GM12878 (cell line): ENCODE measurements around the gene RALGAPA2. TPM values are rescaled to one million over a fixed set of nuclear protein-coding genes. Genes with fewer than 3 reads are reported as not detected.

Source experiments
- ATAC-seq: fragments of 200-7000 bp; cut with Tn5 transposase; 3 replicates; pipeline ENCODE4 v1.9.1; 2020; ENCODE audit warnings: mild to moderate bottlenecking, moderate library complexity
- BruUV-seq: library from RNA; stranded (reverse); fragments of 400-500 nt; replicated peaks from 2 replicates; lab custom pipeline; 2021; lab: Mats Ljungman, UMichigan
- CTCF ChIA-PET: fragments of 300-600 bp; sonication (Branson Sonifier 250); formaldehyde crosslinking; extraction: SDS; loops from one replicate; lab custom pipeline; 2021; ENCODE audit warnings: inconsistent platforms; lab: Yijun Ruan, JAX
- POLR2A ChIA-PET: fragments of 350-600 bp; formaldehyde crosslinking; extraction: SDS; loops from one replicate; lab custom pipeline; 2021; ENCODE audit warnings: inconsistent platforms; lab: Charles Lee
- RAD21 ChIA-PET: fragments of 300-600 bp; sonication (Branson Sonifier 250); formaldehyde crosslinking; loops from one replicate; lab custom pipeline; 2023; ENCODE audit warnings: antibody characterized with exemption; ENCODE audit not compliant: unreplicated experiment; lab: Charles Lee
- SMC1A ChIA-PET: fragments of 300-600 bp; sonication (Branson Sonifier 250); formaldehyde crosslinking; loops from one replicate; lab custom pipeline; 2023; ENCODE audit not compliant: unreplicated experiment, uncharacterized antibody; lab: Charles Lee
- DNase-seq: peaks from one replicate; pipeline ENCODE4 v3.0.0-alpha.2; 2011; ENCODE audit warnings: low read depth, low spot score
- FAIRE-seq: peaks from 3 replicates; lab custom pipeline; 2011; peaks lifted over from hg19 to GRCh38; lab: Jason Lieb, UNC
- H2AFZ ChIP-seq: 2 replicates; pipeline ENCODE4 v1.6.0; 2011; ENCODE audit warnings: low read depth, low read length, control low read depth; ENCODE audit not compliant: control insufficient read depth
- H3K27ac ChIP-seq: 2 replicates; pipeline ENCODE4 v1.5.1; 2011; ENCODE audit warnings: control low read depth; ENCODE audit not compliant: control insufficient read depth, insufficient read depth
- H3K27me3 ChIP-seq, 2 experiments: replicated peaks in 1 of 2; 2 replicates each; pipeline versions ENCODE4 v1.6.0 to v1.6.1; 2011; ENCODE audit warnings: low read length in 1 of 2; ENCODE audit not compliant: control insufficient read depth in 2 of 2, insufficient read depth in 2 of 2
- H3K36me3 ChIP-seq, 2 experiments: 2 replicates each; pipeline ENCODE4 v1.5.1; 2011; ENCODE audit warnings: low read length in 1 of 2; ENCODE audit not compliant: control insufficient read depth in 2 of 2, insufficient read depth in 2 of 2
- H3K4me1 ChIP-seq: 2 replicates; pipeline ENCODE4 v1.6.1; 2011; ENCODE audit warnings: mild to moderate bottlenecking, low read length, moderate library complexity, mixed read lengths; ENCODE audit not compliant: control insufficient read depth, insufficient read depth
- H3K4me2 ChIP-seq: 2 replicates; pipeline ENCODE4 v1.6.0; 2011; ENCODE audit warnings: control low read depth; ENCODE audit not compliant: control insufficient read depth, insufficient read depth
- H3K4me3 ChIP-seq: fragments of 200-600 bp; sonication (generic); 2 replicates; pipeline ENCODE4 v1.5.1; 2016
- H3K79me2 ChIP-seq: 2 replicates; pipeline ENCODE4 v1.6.0; 2011; ENCODE audit warnings: low read length; ENCODE audit not compliant: control insufficient read depth, insufficient read depth
- H3K9ac ChIP-seq: 2 replicates; pipeline ENCODE4 v1.8.0; 2011; ENCODE audit warnings: low read length, control low read depth, mixed read lengths; ENCODE audit not compliant: control insufficient read depth, insufficient read depth
- H3K9me3 ChIP-seq: replicated peaks from 3 replicates; pipeline ENCODE4 v1.5.1; 2011; ENCODE audit warnings: mild to moderate bottlenecking, low read length; ENCODE audit not compliant: control insufficient read depth, insufficient read depth
- H4K20me1 ChIP-seq: 2 replicates; pipeline ENCODE4 v1.6.0; 2011; ENCODE audit not compliant: control insufficient read depth, insufficient read depth
- CTCF ChIP-seq, 3 experiments: IDR thresholded peaks in 2 of 3; conservative IDR thresholded peaks in 1 of 3; 2 replicates each; pipeline ENCODE4 v1.5.1; 2011; ENCODE audit warnings: low read depth in 3 of 3, low read length in 3 of 3, mild to moderate bottlenecking in 3 of 3, control low read depth in 2 of 3, moderate library complexity in 2 of 3, inconsistent platforms in 1 of 3, mixed read lengths in 1 of 3; ENCODE audit not compliant: control insufficient read depth in 2 of 3, insufficient read depth in 1 of 3; ENCODE audit errors: extremely low read depth in 1 of 3
- ELK1 ChIP-seq: IDR thresholded peaks from 2 replicates; pipeline ENCODE4 v1.6.1; 2012; ENCODE audit warnings: low read depth, low read length, improper control_type of control experiment
- EP300 ChIP-seq, 2 experiments: fragments of 150-350 bp in 1 of 2; IDR thresholded peaks; 2 replicates each; pipeline ENCODE4 v1.6.1; 2011 to 2012; ENCODE audit warnings: low read depth in 2 of 2, low read length in 2 of 2, borderline replicate concordance in 1 of 2, improper control_type of control experiment in 1 of 2, inconsistent platforms in 1 of 2; ENCODE audit not compliant: control insufficient read depth in 1 of 2
- FOXM1 ChIP-seq: IDR thresholded peaks from 2 replicates; pipeline ENCODE4 v1.6.1; 2012; ENCODE audit warnings: low read depth, mild to moderate bottlenecking, inconsistent platforms, low read length, moderate library complexity
- RAD21 ChIP-seq: IDR thresholded peaks from 2 replicates; pipeline ENCODE4 v1.6.1; 2011; ENCODE audit warnings: mild to moderate bottlenecking, low read depth, low read length, moderate library complexity; ENCODE audit not compliant: insufficient read depth
- RAD51 ChIP-seq: fragments of 450-650 bp; IDR thresholded peaks from 2 replicates; pipeline ENCODE4 v1.6.1; 2016; ENCODE audit warnings: moderate library complexity, mild to moderate bottlenecking, inconsistent platforms
- RUNX3 ChIP-seq: IDR thresholded peaks from 2 replicates; pipeline ENCODE4 v1.6.1; 2012; ENCODE audit warnings: low read length, inconsistent platforms
- SMC3 ChIP-seq: IDR thresholded peaks from 2 replicates; pipeline ENCODE4 v1.6.1; 2011; ENCODE audit warnings: low read length, improper control_type of control experiment, borderline replicate concordance
- SUZ12 ChIP-seq: fragments of 200-600 bp; sonication (generic); IDR thresholded peaks from one replicate; pipeline ENCODE4 v1.6.1; 2018; ENCODE audit warnings: antibody characterized with exemption, mild to moderate bottlenecking; ENCODE audit not compliant: unreplicated experiment
- ZBED1 ChIP-seq: IDR thresholded peaks from 2 replicates; pipeline ENCODE4 v1.6.1; 2016; ENCODE audit warnings: borderline replicate concordance
- ZNF592 ChIP-seq: fragments of 450-650 bp; IDR thresholded peaks from 2 replicates; pipeline ENCODE4 v1.6.1; 2017; ENCODE audit warnings: mild to moderate bottlenecking, moderate library complexity
- WGBS: methylation state at CpG from one replicate; pipeline ENCODE4 v1.1.6; 2016; ENCODE audit warnings: low lambda C conversion rate; ENCODE audit not compliant: insufficient replicate concordance, insufficient coverage; ENCODE audit errors: missing lambda C conversion rate; 5-methylcytosine and 5-hydroxymethylcytosine counted together
- in situ Hi-C: fragments of 300-500 bp; cut with MboI; formaldehyde crosslinking; loops from 9 replicates; pipeline ENCODE4 v1.14.3; 2018; ENCODE audit warnings: mixed read lengths
- intact Hi-C: fragments of 100-400 bp; cut with micrococcal nuclease; formaldehyde crosslinking; loops from one replicate; pipeline ENCODE4 v1.14.2; 2022; ENCODE audit not compliant: unreplicated experiment
- polyA plus RNA-seq, 11 experiments: library from polyadenylated mRNA; depleted of rRNA in 4 of 11; unstranded in 6 of 11; stranded (reverse) in 5 of 11; fragments of >200 nt; fragmentation: Nextera tagmentation in 4 of 11; fragmentation: Illumina TruSeq in 1 of 11; extraction: Ambion mirVana in 4 of 11; extraction: Trizol in 1 of 11; gene quantifications; 1 replicate in 1 of 11; 2 replicates in 10 of 11; pipeline versions ENCODE4 v1.2.1 to v1.2.3, GENCODE V29; 2011 to 2016; ENCODE audit warnings: inconsistent platforms in 2 of 11, missing spikeins in 2 of 11, low read depth in 1 of 11
- total RNA-seq, 4 experiments: library from RNA; depleted of rRNA in 3 of 4; stranded (reverse); fragments of >200 nt in 3 of 4; fragmentation: Illumina TruSeq in 1 of 4; extraction: Trizol in 1 of 4; gene quantifications; 2 replicates each; pipeline versions ENCODE4 v1.2.1 to v1.2.3, GENCODE V29; 2013 to 2021

RALGAPA2 gene
- total and polyA plus RNA-seq, 10 of the 15 experiments (the other 5 are each of a cell fraction or from before 2014, with no cell fraction given), result 2.9 to 29.4 (median 19.6) TPM

GRCh38 chr20:20664795-20665589, 47.5 kb downstream of the RALGAPA2 start:
- Histone ChIP-seq H3K79me2 (peaks cover 3% of the 10 kb centered on the region), H4K20me1 (no peaks in the 10 kb centered on the region), H3K4me2 (no peak overlapping the region), H3K9ac (no peak overlapping the region), H2AFZ (no peak overlapping the region), H3K36me3 (0 out of 4 replicates have a peak, but pooled peaks cover 0 to 2% of the 10 kb centered on the region in 2 experiments), H3K9me3 (no peaks in the 10 kb centered on the region), H3K27ac (no peak overlapping the region), H3K4me1 (peaks cover 17% of the 10 kb centered on the region), H3K4me3 (no peak overlapping the region)
- DNase-seq (no peak), ATAC-seq (peak; percentile 81), FAIRE-seq (no peak)
- intact Hi-C loops, result loop anchor here (1.0 to 10.0 kb wide), 2 partner anchors 160 to 840 kb away; no protein-coding TSS in a partner anchor
- POLR2A ChIA-PET, result interaction anchor here (1.0 kb wide), 1 partner anchor 16 kb away, joined by 3 read pairs; no protein-coding TSS in a partner anchor
- in situ Hi-C loops, result loop anchor here (5.0 kb wide), 1 partner anchor 157 kb away; no protein-coding TSS in a partner anchor
- no TSS peak for BruUV-seq
- SMC1A ChIA-PET, result interaction anchor here (0.6 to 3.4 kb wide), 13 partner anchors 9 to 171 kb away, joined by 3 to 32 read pairs (median 4); no protein-coding TSS in a partner anchor
- CTCF ChIA-PET, result interaction anchor here (0.7 to 6.1 kb wide), 14 partner anchors 8 to 174 kb away, joined by 3 to 115 read pairs (median 5); no protein-coding TSS in a partner anchor
- WGBS, result 81% methylated on average over 2 of the region's 2 CpGs
- TF ChIP-seq SUZ12 (no peak), RAD21 (peak; percentile 92), SMC3 (peak; percentile 81; the same call in 1 of the 2 replicates), RAD51 (no peak), ZBED1 (no peak), CTCF (IDR thresholded peaks at IDR 0.05 in 2 of 3, conservative IDR thresholded peaks at IDR 0.05 in 1 of 3; ENCODE audit: control insufficient read depth in 2 of 3, extremely low read depth in 1 of 3, insufficient read depth in 1 of 3, low read depth in 3 of 3, low read length in 3 of 3) (peak; percentile 38 to 70 (median 66); a peak in 5 of 6 replicates), EP300 (IDR thresholded peaks at IDR 0.05; ENCODE audit: borderline replicate concordance in 1 of 2, control insufficient read depth in 1 of 2, low read depth in 2 of 2, low read length in 2 of 2) (no peak), RUNX3 (peak; percentile 80), ZNF592 (0 out of 2 replicates have a peak, but pooled peaks have one; percentile 39), FOXM1 (no peak), ELK1 (no peak)
- TF ChIP-seq, all 136 proteins: peak for 5
- RAD21 ChIA-PET, result interaction anchor here (0.8 to 2.8 kb wide), 6 partner anchors 48 to 160 kb away, joined by 3 to 36 read pairs (median 4); partner anchors contain the start of gene RALGAPA2
- no peaks in the 10 kb centered on the region for H3K27me3 ChIP-seq
